ENCODE results near the gene VAT1L.

VAT1L gene

DNA sequence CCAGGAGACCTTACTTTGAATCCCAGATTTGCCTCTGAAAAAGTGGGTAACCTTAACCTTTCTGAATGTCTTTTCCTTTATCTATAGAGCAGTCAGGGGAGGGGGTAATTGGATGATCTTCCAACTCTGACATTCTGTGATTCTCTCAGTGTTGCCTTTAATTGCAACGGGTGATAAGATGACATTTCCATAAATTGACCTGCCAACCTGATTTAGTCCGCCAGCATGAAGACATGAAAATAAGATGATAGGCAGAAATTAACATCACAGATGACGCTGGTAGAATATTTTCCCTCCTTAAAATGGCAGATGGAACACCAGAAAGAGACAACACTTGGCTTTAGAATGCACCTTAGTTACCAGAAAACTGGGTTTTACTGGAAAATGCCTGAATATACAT lies 72.6 kb downstream of the VAT1L start:
- Mint-ChIP-seq H3K4me1 (ENCODE audit: low read depth) (no peaks in the 10 kb centered on the region), H3K4me3 (no peak overlapping the region), H3K36me3 (no peaks in the 10 kb centered on the region), H3K27me3 (peaks cover 13% of the 10 kb centered on the region), H3K9me3 (ENCODE audit: low read depth) (no peaks in the 10 kb centered on the region), H3K27ac (no peak overlapping the region)

DNA sequence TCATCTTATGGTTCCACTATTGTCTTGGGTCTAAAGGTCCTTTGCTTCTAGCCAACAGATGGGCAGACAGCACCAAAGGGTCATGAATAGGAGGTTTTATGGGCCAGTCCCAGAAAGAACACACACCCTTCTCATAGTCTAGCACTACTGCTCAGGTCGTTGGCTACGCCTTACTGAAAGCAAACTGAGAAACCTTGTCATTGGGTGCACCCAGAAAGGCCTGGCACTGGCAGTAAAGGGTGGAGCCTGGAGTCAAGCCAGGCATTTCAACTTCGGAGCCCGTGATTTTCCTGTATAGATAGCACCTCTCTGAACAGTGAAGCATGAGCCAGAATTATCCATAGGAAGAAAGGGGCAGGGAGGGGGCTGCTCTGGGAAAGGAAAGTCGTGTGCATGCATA lies 74.9 kb downstream of the VAT1L start:
- Mint-ChIP-seq H3K4me1 (ENCODE audit: low read depth) (no peaks in the 10 kb centered on the region), H3K27ac (no peak overlapping the region), H3K4me3 (no peak overlapping the region), H3K9me3 (ENCODE audit: low read depth) (no peaks in the 10 kb centered on the region), H3K27me3 (peaks cover 14% of the 10 kb centered on the region), H3K36me3 (no peaks in the 10 kb centered on the region)

DNA sequence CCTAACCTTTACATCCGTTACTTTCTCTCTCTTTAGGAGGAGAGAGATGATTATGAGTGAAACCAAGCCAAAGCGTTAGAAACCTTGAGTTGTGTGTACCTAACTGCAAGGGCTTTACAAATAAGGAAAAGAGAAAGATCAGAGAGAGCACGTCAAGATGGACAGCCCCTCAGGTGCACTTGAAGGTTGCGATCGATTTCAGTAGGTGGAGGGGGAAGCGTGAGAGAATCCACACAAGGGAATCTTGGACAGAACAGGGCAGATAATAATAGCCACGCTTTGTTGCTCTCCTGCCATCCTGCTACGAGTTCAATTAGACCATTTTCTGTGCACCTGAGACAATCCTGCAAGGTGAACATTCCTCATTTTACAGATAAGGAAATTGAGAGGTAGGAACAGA lies 78.4 kb downstream of the VAT1L start:
- H3K9me3 Mint-ChIP-seq (ENCODE audit: low read depth), result no peaks in the 10 kb centered on the region

DNA sequence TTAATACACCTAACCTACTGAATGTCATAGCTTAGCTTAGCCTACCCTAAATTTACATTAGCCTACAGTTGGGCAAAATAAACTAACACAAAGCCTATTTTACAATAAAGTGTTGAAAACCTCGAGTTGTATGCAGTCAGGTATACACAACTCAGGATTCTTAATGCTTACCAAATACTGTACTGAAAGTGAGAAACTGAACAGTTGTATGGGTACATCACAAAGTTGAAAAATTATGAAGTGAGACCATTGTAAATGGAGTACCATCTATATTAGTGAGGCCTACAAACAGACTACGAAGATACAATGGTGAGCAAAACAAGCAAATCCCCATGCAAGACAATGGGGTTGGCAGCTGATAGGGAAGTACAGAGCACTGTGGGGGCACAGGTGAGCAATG lies 79.7 kb downstream of the VAT1L start:
- H3K9me3 Mint-ChIP-seq (ENCODE audit: low read depth), result no peaks in the 10 kb centered on the region
- no peak overlapping the region for H3K27ac Mint-ChIP-seq
- H3K4me3 Mint-ChIP-seq, result no peak overlapping the region
- H3K36me3 Mint-ChIP-seq, result no peaks in the 10 kb centered on the region
- H3K4me1 Mint-ChIP-seq (ENCODE audit: low read depth), result no peaks in the 10 kb centered on the region
- H3K27me3 Mint-ChIP-seq, result peaks cover 11% of the 10 kb centered on the region

More for the DNA sequence above, 78.4 kb downstream of the VAT1L start:
- Mint-ChIP-seq H3K27me3 (peaks cover 9% of the 10 kb centered on the region), H3K27ac (no peak overlapping the region), H3K4me1 (ENCODE audit: low read depth) (no peaks in the 10 kb centered on the region), H3K4me3 (no peak overlapping the region), H3K36me3 (no peaks in the 10 kb centered on the region)

DNA sequence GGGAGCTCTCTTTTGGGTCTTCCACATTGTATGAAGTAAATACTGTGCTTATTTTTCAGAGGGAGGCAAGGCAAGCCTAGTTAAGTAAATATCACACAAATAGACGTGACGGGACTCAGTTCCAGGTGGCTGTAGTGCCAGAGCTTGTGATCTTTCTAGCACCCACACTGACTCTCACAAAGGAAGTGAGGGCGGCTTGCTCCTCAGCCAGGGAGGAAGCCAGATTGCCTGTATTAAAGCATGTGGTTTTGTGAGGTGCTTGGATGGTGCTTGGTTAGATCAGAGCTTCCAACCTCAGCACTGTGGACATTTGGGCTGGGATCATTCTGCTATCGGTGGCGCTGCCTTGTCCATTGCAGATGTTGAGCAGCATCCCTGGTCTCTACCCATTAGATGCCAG lies 80.1 kb downstream of the VAT1L start:
- H3K36me3 Mint-ChIP-seq, result no peaks in the 10 kb centered on the region

DNA sequence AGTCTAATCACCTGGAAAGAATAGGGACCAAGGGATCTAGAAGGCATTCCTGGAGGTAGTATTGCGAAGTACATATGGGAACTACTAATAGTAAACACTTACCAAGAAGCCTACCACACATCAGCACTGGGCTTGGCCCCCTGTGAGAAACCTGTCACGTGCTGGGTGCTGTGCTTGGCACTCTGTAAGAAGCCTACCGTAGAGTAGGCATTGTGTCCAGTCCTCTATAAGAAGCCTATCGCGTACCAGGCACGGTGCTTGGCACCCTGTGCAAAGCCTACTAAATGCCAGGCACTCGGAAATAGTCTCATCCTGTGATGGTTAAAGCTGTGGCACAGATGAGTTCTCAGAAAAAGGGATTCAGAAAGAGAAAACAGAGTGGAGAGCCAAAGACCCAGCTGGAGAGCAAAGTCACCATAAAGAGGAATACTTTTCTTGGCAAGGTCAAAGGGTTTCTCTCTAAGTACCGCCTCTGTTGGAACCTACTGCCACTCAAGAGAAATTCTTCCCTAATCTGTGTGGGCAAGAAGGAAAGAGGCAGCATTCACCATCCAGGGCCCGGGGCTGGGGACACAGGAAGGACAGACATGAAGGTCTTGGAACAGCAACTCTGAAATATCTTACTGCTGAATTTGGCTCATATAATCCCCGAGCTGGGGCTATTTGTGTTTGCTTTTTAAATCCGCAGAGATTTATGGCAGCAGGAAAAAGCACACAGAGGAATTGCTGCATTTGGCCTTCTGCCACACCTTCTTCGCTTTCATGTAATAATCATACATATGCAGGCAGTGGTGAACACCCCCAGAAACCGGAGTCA lies 81.8 kb downstream of the VAT1L start:
- Mint-ChIP-seq H3K4me3 (no peak overlapping the region), H3K36me3 (no peaks in the 10 kb centered on the region), H3K9me3 (ENCODE audit: low read depth) (no peaks in the 10 kb centered on the region), H3K4me1 (ENCODE audit: low read depth) (no peaks in the 10 kb centered on the region), H3K27me3 (peaks cover 13% of the 10 kb centered on the region), H3K27ac (no peak overlapping the region)

More for the DNA sequence above, 80.1 kb downstream of the VAT1L start:
- Mint-ChIP-seq H3K27ac (no peak overlapping the region), H3K4me3 (no peak overlapping the region), H3K4me1 (ENCODE audit: low read depth) (no peaks in the 10 kb centered on the region), H3K27me3 (peaks cover 11% of the 10 kb centered on the region), H3K9me3 (ENCODE audit: low read depth) (no peaks in the 10 kb centered on the region)

DNA sequence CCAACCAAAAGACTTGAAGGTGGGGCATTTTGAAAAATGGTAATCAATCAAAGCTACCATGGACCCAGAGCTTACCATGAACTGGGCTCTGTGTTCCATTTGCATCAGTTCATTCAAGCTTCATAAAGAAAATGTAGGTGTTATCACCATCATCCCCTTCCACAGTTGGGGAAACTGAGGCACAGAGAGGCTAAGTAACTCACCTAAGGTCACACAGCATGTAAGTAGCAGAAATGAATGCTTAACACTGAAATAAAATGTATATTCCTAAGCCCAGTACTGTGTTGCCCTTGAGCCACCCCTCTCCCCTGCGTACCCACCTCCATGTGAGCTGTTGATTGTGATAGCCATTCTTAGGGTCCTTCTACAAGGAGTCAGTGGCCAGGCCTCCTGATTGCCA lies 83.6 kb downstream of the VAT1L start:
- Mint-ChIP-seq H3K27ac (no peak overlapping the region), H3K4me1 (ENCODE audit: low read depth) (no peaks in the 10 kb centered on the region), H3K4me3 (no peak overlapping the region), H3K36me3 (no peaks in the 10 kb centered on the region), H3K9me3 (ENCODE audit: low read depth) (no peaks in the 10 kb centered on the region), H3K27me3 (peaks cover 7% of the 10 kb centered on the region)

DNA sequence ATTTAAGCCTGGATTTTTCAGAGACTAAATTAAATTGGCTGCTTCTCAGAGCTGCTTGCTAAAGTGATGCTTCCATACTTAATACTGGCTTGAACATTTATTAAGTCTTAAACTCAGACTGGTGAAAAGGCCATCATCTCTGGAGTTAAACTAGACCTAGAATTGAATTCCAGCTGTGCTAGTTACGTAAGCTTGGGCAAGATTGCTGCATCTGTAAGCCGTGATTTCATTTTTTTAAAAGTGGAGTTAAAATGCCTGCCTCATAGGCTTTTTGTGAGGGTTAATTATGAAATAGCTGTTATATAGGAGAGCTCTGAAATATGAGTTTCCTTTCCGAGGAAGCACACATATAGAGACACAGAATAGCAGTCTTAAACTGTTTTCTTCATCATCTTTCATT lies 84.7 kb downstream of the VAT1L start:
- H3K4me3 Mint-ChIP-seq, result no peak overlapping the region
- no peaks in the 10 kb centered on the region for H3K9me3 Mint-ChIP-seq (ENCODE audit: low read depth)
- no peaks in the 10 kb centered on the region for H3K36me3 Mint-ChIP-seq
- no peak overlapping the region for H3K27ac Mint-ChIP-seq
- peaks cover 7% of the 10 kb centered on the region for H3K27me3 Mint-ChIP-seq
- no peaks in the 10 kb centered on the region for H3K4me1 Mint-ChIP-seq (ENCODE audit: low read depth)

DNA sequence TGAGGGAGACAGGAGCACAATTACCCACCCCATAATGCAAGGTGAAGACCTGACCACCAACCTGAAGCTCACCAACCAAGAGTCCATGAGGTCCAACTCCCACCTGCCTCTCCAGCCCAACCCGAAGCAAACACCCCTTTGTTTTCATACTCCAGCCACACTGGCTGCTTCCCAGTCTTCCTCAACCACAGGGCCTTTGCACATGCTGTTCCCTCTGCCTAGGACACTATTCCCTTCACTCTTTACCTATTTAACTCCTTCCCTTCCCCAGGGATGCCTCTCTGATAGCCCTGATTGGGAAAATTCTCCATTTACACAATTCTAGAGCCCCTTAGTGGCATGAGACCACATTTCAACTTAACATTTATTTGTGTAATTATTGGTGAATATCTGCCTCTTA lies 86.0 kb downstream of the VAT1L start:
- no peaks in the 10 kb centered on the region for H3K4me1 Mint-ChIP-seq (ENCODE audit: low read depth)
- H3K4me3 Mint-ChIP-seq, result no peak overlapping the region
- H3K27me3 Mint-ChIP-seq, result peaks cover 7% of the 10 kb centered on the region
- no peaks in the 10 kb centered on the region for H3K36me3 Mint-ChIP-seq
- H3K9me3 Mint-ChIP-seq (ENCODE audit: low read depth), result no peaks in the 10 kb centered on the region
- H3K27ac Mint-ChIP-seq, result no peak overlapping the region

DNA sequence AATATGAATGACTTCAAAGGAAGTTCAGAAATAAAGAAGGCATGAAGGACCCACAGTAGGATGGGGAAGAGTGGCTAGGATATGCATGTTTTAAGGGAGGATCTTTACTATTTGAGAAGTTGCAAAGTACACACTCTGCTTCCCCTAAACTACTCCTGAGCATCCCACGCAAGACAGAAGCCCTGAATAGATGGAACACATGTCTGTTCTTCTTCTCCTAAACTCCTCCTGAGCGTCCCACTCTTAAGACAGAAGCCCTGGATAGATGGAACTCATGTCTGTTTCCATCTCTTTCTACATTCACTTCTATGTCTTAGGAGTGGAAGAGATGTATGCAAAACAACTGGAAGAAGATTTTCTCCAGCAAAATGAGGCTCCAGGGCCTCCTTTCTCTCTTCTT lies 88.4 kb downstream of the VAT1L start:
- Mint-ChIP-seq H3K4me1 (ENCODE audit: low read depth) (no peaks in the 10 kb centered on the region), H3K9me3 (ENCODE audit: low read depth) (no peaks in the 10 kb centered on the region), H3K27ac (no peak overlapping the region), H3K27me3 (peaks cover 7% of the 10 kb centered on the region), H3K36me3 (no peaks in the 10 kb centered on the region), H3K4me3 (no peak overlapping the region)

DNA sequence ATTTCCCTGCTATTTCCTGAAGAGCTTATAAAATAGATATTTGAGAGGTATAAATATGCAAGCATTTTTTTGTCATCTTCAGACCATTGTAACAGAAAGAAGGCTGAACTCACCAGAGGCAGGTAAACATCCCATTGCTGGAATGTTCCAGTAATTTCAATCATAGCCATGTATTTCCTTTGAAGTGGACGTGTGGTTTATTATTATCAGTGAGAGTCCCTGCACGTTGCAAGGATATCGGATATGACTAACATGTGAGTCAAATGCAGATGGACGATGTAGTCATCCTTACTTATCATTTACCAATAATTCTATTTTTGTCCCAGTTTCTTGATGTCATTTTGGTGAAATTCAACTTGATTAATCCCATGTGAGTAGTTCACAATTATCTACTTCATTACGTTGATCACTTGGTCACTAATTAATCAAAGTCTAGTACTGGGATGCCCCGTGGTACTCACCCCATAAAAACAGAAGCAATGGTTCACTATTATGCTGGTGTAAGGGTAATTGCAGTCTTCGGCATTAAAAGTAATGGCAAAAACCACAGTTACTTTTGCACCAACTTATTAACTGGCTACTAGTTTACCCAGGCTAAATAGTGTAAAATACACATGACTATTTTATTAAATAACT lies 89.5 kb downstream of the VAT1L start:
- H3K36me3 Mint-ChIP-seq, result no peaks in the 10 kb centered on the region
- H3K4me3 Mint-ChIP-seq, result no peak overlapping the region
- H3K4me1 Mint-ChIP-seq (ENCODE audit: low read depth), result no peaks in the 10 kb centered on the region
- H3K27ac Mint-ChIP-seq, result no peak overlapping the region
- no peaks in the 10 kb centered on the region for H3K9me3 Mint-ChIP-seq (ENCODE audit: low read depth)
- H3K27me3 Mint-ChIP-seq, result peaks cover 4% of the 10 kb centered on the region

DNA sequence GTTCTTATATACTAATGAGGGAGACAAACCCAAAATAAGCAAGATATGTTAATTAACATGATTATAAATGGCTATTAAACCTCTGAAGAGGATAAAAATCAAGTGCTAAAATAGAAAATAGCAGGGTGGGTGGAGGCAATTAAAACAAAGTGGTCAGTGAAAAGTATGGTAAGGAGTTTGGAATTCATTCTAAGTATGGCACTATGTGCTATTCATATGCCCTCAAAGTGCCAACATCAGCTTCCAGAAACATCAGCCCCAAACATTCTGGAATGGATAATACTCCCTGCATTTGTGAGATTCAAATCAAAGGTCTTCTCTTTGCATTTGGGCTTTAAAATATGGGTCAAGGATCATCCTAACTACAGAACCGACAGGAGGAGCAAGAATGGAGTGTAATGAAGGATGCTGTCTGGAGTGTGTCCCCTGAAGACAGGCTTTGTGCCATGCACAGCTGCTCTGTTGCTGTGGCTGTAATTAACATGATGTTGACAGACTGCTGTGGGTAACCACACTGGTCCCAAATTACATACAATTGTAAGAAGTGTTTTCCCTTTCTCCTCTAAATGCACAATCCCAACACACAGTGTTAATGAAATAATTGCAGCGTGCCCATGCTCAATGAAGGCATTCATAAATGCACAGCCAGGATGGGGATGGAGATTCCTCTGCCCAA lies 93.1 kb downstream of the VAT1L start:
- no peaks in the 10 kb centered on the region for H3K27me3 Mint-ChIP-seq
- no peak overlapping the region for H3K27ac Mint-ChIP-seq
- H3K4me1 Mint-ChIP-seq (ENCODE audit: low read depth), result no peaks in the 10 kb centered on the region
- no peaks in the 10 kb centered on the region for H3K36me3 Mint-ChIP-seq
- no peak overlapping the region for H3K4me3 Mint-ChIP-seq
- no peaks in the 10 kb centered on the region for H3K9me3 Mint-ChIP-seq (ENCODE audit: low read depth)

DNA sequence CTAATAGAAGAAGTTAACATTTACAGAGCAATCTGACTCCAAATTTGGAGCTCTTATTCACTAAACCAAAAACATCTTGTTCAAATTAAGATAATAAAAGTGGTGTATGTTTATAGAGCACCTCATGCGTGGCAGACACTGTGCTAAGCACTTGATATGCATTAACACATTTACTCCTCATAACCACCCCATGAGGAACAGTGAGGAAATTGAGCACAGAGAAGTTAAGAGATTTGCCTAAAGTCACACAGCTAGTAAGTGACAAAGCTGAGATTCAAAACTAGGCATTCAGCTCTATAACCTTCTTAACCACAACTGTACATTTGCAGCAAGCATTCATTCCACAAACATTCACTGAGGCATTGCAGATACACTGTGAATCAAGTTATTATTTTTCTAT lies 94.0 kb downstream of the VAT1L start:
- Mint-ChIP-seq H3K27ac (no peak overlapping the region), H3K4me3 (no peak overlapping the region), H3K9me3 (ENCODE audit: low read depth) (no peaks in the 10 kb centered on the region), H3K27me3 (peaks cover 2% of the 10 kb centered on the region), H3K36me3 (no peaks in the 10 kb centered on the region), H3K4me1 (ENCODE audit: low read depth) (no peaks in the 10 kb centered on the region)

DNA sequence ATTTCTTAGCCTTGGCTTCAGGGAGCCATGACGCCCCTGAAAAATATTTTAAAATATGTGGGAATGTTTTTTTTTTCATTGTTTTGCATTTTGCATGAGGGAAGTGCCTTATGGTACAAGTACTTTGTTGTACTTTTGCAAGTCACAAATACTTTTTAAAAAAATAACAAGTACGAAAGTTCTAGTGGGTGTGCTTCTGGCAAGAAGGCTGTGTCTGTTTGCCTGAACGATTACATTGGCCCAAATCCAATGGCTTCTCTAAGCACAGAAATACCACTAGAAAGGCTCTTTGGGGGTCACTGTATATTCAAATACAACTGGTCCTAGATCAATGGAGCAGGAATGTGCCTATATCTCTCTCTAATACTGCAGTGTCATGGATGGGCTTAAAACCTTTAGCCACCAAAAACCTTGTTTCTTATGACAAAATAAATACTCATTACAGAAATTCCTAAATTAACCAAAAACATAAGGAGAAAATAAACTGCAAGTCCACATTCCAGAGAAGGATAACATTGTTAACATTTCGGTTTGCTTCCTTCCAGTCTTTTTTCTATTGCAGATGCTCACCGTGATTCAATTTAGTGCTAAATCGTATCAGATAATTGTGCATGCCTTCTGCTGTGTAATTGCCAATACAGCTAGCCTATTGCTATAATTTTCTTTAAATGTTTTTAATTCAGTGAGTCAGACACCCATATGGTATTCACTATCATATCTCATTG lies 97.4 kb downstream of the VAT1L start:
- Mint-ChIP-seq H3K9me3 (ENCODE audit: low read depth) (no peaks in the 10 kb centered on the region), H3K4me3 (no peak overlapping the region), H3K4me1 (ENCODE audit: low read depth) (no peaks in the 10 kb centered on the region), H3K36me3 (no peaks in the 10 kb centered on the region), H3K27me3 (peaks cover 2% of the 10 kb centered on the region), H3K27ac (no peak overlapping the region)

DNA sequence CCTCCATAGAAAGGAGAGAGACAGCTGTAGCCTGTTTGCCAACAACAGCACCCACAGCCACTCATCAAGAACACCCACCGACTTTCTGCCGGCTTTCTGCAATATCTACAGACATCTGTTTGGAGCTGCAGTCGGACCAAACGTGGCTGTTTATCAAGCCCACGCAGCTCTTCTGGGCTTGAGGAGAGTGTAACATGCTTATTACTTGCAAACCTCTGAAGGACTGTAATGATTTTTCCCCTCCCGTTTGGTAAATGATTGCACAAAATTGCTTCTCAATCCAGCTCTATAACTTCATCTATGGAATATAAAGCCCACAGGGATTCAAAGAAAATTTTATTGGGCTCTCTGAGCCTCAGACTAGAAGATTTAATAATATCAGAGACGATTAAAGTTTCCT lies 100.5 kb downstream of the VAT1L start:
- no peaks in the 10 kb centered on the region for H3K36me3 Mint-ChIP-seq
- no peaks in the 10 kb centered on the region for H3K9me3 Mint-ChIP-seq (ENCODE audit: low read depth)
- no peak overlapping the region for H3K27ac Mint-ChIP-seq
- H3K4me3 Mint-ChIP-seq, result no peak overlapping the region
- H3K27me3 Mint-ChIP-seq, result peaks cover 2% of the 10 kb centered on the region
- H3K4me1 Mint-ChIP-seq (ENCODE audit: low read depth), result no peaks in the 10 kb centered on the region

Measured in activated naive CD8-positive, alpha-beta T cell (primary cell).